H1 (cell line): Measurements from ENCODE around the gene CREB1. TPM values are rescaled to one million over a fixed set of nuclear protein-coding genes. Genes with fewer than 3 reads are reported as not detected.

ENCODE experiments used
- CHD7 ChIP-seq: fragments of 300-600 bp; sonication (generic); IDR thresholded peaks from 2 replicates; pipeline ENCODE4 v1.7.1; 2012; ENCODE audit warnings: low read length, moderate library complexity, mild to moderate bottlenecking, inconsistent platforms; ENCODE audit not compliant: insufficient replicate concordance
- FOSL1 ChIP-seq: IDR thresholded peaks from 2 replicates; pipeline ENCODE4 v1.6.1; 2011; ENCODE audit warnings: mild to moderate bottlenecking, low read depth, low read length, moderate library complexity; ENCODE audit not compliant: insufficient read depth
- GABPA ChIP-seq: IDR thresholded peaks from 2 replicates; pipeline ENCODE4 v1.6.1; 2011; ENCODE audit warnings: mild to moderate bottlenecking, low read length, moderate library complexity, borderline replicate concordance; ENCODE audit not compliant: insufficient read depth
- JUN ChIP-seq: IDR thresholded peaks from 2 replicates; pipeline ENCODE4 v1.6.1; 2011; ENCODE audit warnings: low read depth, mild to moderate bottlenecking, improper control_type of control experiment, low read length
- MAX ChIP-seq: IDR thresholded peaks from 2 replicates; pipeline ENCODE4 v1.6.1; 2012; ENCODE audit warnings: inconsistent platforms
- SIRT6 ChIP-seq: IDR thresholded peaks from one replicate; pipeline ENCODE4 v1.7.1; 2012; ENCODE audit warnings: low read length, inconsistent platforms
- TAF7 ChIP-seq: optimal IDR thresholded peaks from 2 replicates; pipeline ENCODE3; 2011; ENCODE audit warnings: low read depth, mild to moderate bottlenecking, inconsistent platforms, low read length, moderate library complexity, borderline replicate concordance
- TBP ChIP-seq: IDR thresholded peaks from 2 replicates; pipeline ENCODE4 v1.6.1; 2011; ENCODE audit warnings: low read depth, low read length, improper control_type of control experiment
- polyA plus RNA-seq, 7 experiments: library from polyadenylated mRNA; depleted of rRNA in 3 of 7; stranded (reverse) in 5 of 7; unstranded in 2 of 7; fragments of >200 nt in 5 of 7; fragments of 200-250 nt in 2 of 7; gene quantifications; 1 replicate in 5 of 7; 2 replicates in 1 of 7; 4 replicates in 1 of 7; pipeline versions ENCODE4 v1.2.1 to v1.2.3, GENCODE V29; 2011 to 2013; ENCODE audit warnings: missing spikeins in 2 of 7, mixed read lengths in 2 of 7
- total RNA-seq: library from RNA; stranded (reverse); fragmentation: NEBNext Ultra II Directional; extraction: Animal tissue kit (Norgen Biotek cat#: 25700); gene quantifications from 2 replicates; pipeline ENCODE4 v1.2.1, GENCODE V29; 2021

CREB1 gene
- total and polyA plus RNA-seq, 2 of the 8 experiments (the other 6 are each of a cell fraction or from before 2014, with no cell fraction given): 46.3 to 99.0 TPM

GRCh38 chr2:207587305-207587704, 57.5 kb downstream of the CREB1 start (continued):
- no peak for TF ChIP-seq SIRT6
- TF ChIP-seq CHD7: no peak
- TF ChIP-seq TBP: no peak
- TF ChIP-seq FOSL1: no peak
- TF ChIP-seq MAX: no peak
- no peak for TF ChIP-seq GABPA
- TF ChIP-seq TAF7: no peak
- no peak for TF ChIP-seq JUN
